GM19193 (cell line): ENCODE results near the gene ARID1B.
A peak's percentile ranks its signal among the peaks of the same experiment; 100 is the strongest.

Source experiments
- POLR2A ChIP-seq: IDR thresholded peaks from 4 replicates; pipeline ENCODE4 v1.6.1; 2011; ENCODE audit not compliant: insufficient read depth, insufficient read length; ENCODE audit errors: extremely low read depth

Gene ARID1B

DNA sequence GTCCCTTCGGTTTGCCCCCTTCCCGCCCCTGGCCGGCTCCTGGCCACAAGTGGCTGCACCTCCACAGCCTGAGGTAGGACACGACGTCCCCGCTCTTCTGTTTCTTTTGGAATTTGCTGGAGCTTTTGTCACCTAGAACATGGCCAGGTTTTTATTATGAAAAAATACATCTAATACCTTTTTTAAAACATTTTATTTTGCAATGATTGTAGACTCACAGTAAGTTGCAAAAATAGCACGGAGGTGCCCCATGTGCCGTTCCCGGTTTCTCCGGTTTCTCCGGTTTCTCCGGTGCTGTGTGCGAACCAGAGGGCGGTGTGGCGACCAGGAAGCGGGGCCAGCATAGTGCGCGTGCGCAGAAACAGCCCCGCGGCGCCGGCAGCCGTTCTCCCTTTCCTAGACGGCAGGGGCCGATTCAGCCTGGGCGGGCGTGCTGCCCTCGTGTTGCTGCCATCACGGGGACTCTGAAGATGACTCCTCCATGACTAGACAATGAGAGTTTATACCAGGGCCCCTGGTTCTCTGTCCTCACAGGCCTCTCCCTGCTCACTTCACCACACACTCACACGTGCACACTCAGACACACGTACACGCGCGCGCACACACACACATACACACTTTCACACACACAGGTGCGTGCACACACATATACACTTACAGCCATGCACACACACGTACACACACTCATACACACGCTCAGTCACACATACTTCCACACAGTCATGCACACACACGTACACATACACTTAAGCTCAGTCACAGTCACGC, 444.1 kb downstream of the ARID1B start:
- TF ChIP-seq POLR2A = peak; percentile 38

DNA sequence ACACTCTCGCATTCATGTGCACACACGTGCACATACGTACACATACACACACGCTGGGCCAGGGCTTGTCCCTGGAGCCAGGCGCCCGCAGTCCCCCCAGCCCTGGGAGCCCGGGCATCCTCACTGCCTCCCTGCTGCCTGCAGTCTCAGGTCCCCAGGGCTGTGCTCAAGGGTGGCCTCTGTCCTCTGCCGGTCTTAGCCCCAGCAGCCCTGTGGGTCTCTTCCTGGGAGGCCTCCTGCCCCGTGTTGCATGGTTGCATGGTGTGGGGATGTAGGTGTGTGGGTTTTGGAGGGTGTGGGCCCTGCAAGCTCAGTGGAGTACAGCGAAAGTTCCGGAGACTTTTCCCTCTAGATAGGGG, 444.6 kb downstream of the ARID1B start:
- no peak for TF ChIP-seq POLR2A

DNA sequence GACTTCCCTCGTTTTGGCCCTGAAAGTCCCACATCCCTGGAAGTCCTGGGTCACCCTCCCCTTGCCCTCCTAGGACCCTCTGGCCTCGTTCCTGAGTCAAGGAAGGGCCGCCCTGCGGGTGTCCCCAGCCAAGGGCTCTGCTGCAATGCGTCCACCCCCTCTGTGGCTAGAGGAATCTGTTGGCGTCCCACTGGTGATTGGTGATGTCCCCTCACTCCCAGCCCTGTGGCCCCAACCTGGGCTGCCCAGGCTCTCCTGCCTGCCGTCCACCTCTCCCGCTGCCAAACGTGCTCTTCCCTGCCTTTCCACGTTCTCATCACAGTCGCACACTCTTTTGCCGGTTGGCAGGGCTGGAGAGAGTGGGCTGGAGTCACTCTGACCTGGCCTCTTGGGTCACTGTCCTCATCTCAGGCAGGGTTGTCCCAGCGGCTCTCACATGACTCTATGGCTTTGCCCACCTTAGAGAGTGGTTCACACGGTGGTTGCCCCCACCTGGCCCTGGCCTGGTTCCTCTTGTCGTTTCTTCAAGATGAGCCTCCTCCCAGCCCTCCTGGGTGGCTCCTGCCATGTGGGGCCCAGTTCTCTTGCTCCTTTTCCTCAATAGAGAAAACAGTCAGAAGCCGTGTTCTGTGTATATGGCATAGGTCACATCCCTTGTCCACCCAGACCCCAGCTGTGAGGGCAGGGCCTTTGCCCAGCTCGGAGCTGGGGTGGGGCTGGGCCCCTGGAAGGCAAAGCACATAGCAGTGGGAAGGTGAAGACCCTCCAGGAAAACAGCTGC, 445.2 kb downstream of the ARID1B start:
- no peak for TF ChIP-seq POLR2A

DNA sequence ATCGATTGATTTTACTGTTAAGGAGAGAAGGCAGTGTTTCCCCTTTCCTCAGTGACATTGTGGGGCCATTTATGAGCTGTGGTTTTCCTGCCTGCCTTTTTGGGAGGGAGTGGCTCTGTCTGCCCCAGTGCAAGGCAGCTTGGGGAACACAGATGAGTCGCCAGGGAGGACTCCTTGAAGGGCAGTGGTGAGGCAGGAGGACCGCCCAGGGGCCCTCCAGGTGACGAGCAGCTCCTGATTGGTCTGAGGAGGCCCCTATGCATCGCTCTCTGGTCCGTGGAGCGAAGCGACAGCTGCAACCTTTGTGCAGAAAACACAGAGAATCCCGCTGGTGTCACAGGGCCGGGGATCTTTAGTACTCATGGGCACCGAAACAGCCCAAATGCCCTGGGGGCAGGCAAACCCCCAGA, 445.8 kb downstream of the ARID1B start:
- no peak for TF ChIP-seq POLR2A

DNA sequence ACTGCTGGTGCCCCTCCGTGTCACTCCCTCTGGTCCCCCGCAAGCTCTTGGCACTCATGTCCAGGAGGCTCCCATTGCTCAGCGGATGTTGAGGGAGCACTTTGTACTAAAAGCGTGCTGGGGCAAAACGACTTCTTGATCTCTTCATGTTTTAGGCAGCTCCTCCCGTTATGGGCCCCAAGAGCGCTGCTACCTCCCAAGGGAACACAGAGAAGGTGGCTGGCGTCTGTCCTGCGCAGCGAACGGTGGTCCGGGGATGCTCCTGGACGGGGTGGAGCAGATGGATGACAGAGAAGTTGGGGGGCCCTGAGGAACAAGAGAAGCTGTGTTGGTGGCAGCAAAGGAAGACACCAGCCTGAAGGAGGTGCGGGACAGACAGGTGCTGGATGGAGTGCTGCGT, 446.3 kb downstream of the ARID1B start:
- TF ChIP-seq POLR2A = no peak

DNA sequence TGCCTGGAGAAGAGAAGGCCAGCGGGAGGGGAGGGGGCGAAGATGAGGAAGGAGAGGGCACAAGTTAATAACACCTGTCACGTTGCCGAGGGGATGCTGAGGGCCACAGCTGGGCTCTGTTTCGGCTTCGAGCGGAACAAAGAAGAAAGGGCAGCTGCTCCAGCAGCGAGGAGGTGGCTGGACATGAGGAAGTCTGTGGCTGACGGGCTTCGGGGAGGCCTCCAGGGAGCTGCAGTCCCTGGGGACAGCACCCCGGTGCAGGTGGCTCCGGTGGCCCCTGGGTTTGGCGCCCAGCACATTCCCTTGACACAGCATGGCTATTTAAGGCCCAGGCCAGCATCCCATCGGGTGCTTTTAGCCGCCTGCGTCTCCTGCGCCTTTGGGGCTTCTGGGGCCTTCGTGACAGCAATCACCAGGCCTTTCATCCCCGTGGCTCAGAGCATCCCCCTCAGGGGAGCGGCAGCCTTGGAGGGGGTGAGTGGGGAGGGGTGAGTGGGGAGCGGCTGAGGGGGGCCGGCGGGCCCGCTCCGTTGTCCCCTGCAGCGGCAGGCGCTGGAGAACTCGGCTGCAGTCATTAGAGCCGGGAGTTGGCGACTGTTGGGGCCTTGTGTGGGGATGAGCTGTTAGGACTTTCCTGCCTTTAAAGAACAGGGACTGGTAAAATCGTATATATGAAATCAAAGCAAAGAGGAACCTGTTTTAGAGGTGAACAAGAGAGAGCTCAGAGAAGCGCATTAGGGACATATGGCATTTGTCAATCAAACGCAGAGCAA, 447.2 kb downstream of the ARID1B start:
- no peak for TF ChIP-seq POLR2A

DNA sequence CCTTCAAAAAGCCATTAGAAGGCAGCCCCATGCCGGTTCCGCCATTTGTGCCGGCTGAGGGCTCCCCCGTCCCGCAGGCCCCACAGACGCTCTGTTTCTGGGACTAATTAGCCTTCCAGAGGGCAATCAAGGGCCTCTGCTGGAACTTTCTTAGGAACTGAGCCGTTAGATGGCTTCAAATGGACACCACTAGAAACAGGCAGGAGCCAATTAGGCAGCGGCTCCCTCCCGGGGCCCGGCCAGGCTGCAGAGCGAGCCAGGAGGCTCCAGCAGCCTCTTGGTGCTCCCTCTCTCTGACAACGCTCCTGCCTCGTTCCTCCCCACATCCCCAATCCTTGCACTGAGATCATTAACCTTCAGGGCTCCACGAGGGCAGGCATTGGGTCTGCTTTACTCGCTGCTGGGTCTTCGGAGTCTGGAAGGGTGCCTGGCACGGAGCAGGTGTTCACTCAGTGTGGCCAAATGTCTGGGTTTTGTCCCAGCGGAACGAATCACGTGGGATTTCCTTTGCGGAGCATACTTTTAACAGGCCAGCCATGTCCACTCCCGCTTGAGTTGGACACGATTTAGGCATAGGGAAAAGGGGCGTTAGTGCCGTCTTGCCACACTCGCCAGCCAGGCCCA, 447.9 kb downstream of the ARID1B start:
- TF ChIP-seq POLR2A = no peak

DNA sequence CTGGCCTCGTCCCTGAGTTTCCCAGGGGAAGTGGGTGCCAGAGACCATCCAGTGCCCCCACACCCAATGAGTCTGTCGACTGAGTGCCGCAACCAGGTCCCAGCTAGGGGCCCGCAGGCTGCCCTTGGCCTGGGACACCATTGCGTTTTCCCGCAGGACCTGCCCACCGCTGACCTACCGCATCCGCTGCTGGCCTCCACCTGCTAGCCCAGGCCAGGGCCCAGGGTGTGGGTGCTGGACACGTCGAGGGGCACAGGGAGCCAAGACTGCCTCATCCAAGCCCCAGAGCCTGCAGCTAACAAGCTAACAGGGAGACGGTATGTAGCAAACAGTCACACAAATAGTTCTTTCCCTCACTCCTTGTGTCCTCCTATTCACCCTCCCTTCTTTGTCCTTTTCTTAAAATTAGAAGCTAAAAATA, 448.4 kb downstream of the ARID1B start:
- no peak for TF ChIP-seq POLR2A

DNA sequence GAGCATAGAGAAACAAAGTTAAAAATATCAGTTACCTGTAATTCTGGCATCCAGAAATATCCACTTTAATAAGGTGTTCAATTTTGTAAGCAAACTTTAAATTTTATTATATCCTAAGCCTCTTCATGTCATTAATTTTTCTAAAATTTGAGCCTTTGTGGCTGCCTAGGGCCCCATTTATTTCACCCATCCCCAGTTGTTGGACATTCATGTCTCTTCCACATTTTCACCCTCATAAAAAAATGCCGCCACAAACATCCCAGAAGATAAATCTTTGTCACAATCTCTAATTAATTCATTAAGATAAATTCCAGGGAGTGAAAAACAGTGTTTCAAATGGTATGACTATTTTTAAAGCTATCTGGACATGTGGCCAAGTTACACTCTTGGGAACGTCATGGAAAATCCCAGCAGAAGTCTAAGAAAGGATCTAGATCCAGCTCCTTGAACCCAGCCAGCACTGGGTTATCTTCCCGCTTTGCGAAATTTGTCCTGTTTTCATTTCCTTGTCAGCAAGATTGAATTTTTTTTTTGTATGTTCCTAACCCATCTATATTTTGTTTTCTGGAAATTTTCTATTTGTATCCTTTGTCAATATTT, 448.9 kb downstream of the ARID1B start:
- TF ChIP-seq POLR2A = no peak

DNA sequence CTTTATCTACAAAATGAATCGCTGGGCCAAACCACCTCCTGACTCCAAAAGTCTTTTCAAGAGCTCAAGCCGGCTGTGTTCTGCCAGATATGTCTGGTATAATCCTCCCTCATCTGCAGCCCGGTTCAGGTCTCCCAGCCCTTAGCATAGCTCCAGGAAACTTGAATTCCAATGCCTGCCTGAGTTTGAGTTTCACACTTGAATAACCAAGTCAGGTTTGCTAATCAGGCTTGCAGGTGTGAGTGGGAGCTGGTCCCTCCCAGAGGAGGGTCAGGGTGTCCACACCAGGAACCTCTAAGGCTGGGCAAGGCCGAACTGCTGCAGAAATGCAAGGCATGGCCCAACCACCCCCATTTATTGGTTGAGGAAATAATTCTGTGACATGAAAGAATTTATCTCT, 449.6 kb downstream of the ARID1B start:
- TF ChIP-seq POLR2A = no peak

DNA sequence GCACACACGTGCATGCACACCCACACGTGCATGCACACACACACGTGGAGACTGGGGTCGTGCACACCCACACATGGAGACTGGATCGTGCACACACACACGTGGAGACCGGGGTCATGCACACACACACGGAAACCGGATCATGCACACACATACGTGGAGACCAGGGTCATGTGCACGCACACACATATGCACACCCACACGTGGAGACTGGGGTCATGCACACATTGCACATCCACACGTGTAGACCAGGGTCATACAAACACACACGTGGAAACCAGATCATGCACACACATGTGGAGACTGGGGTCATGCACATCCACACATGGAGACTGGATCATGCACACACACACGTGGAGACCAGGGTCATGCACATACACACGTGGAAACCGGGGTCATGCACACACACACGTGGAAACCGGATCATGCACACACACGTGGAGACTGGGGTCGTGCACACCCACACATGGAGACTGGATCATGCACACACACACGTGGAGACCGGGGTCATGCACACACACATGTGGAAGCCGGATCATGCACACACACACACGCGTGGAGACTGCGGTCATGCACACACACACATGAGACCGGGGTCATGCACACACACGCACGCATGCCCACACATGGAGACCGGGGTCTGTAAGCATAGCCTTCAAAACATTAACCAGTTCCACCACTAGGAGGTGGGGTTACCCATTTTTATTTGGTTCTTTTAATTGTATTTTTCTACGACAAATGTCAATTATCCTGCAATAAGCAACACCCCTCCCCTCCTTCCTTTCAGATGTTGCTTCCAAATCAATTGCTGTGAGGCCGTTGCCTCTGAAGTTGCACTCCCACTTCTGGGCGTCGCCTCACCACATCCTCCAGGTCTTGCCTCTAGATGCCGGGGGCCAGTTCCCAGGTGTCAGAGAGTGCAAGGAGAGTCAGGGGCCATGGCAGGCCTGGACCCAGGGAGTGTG, 450.3 kb downstream of the ARID1B start:
- no peak for TF ChIP-seq POLR2A

DNA sequence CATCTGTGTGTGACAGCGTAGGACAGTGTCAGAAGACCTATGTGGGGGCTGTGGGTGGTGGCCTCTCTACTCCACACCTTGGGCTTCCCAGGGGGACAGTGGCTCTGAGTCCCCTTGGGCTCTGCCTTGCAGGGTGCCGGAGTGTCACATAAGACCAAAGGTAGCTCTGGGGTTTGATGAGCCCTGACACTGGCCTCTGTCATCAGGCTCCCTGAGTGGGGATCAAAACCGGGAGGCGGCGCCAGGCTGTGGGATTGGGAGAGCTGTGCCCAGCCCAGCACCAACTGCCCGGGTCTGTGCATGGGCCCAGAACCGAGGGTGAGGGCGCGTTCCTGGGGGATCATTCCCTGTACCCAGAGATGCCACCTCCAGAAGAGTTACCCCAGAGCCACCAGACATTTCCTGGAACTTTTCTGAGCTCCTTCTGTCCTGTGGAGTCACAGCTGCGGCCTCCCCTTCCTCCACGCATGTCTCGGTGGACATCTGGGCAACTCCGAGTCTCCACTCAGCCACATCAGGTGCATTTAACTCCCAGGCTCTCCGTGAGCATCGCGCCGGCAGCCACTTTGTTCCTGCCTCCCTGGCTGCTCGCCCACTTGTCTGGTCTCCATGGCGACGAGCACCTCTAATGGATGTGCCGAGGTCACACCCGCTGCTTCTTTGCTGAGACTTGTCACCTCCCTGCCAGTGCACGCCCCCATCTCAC, 451.4 kb downstream of the ARID1B start:
- no peak for TF ChIP-seq POLR2A

DNA sequence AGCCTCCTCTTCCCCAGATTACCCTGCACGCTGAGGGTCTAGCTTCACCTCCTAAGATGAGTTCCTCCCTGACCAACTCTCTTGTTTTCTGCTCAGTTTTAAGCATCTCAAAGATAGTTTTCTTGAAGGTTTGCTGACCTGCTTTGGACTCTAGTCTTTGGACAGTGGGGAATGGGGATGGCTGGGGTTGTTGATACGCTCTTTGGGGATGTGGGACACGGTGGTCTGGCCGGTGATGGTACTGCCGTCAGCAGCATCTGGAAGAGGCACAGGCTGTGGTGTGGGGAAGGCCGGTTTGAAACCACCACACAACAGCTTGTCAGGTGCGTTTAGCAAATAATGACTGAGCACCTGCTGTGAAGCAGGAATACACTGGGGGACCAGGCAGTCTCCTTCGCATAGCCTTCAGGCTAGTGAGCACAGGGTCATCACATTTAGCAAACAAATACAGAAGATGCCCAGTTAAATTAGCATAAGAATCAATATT, 452.0 kb downstream of the ARID1B start:
- TF ChIP-seq POLR2A = no peak

DNA sequence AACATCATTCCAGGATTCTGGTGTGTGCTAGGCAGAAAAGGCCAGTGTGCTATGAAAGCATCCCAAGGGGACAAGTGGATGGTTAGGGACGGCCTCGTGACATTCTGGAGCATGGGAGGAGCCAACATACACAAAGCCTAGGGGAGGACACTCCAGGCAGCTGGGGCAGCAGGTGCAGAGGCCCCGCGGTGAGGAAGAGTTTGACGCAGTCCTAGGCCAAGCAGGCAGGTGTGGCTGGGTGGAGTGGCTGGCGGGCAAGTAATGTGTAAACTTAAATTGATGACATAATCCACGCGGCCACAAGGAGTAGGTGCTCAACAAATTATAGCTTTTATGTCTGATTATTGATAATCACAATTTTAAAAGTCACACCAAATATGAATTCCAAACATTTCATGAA, 452.5 kb downstream of the ARID1B start:
- no peak for TF ChIP-seq POLR2A

DNA sequence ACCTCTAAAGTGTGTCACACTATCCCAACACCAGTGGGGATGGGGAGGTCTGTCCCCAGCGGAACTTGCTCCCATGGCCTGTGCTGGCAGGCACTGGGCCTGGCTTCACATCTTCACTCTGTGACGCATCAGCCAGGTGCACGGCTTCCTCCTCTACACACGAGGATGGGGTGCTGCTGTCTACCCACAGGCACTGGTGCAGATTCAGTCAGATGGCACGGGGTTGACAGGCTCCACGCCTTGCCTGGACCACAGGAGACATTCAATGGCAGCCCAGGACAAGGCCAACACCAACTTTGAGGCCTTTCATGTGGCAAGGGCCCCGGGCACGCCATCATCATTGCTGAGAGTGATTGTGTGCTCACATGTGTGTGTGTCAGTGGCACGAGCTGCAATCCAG, 453.7 kb downstream of the ARID1B start:
- TF ChIP-seq POLR2A = no peak
